ENCODE data around the gene ZNF439.
"Not testable (repeated sequence)": the region's sequence is repeated elsewhere in the genome, so short reads cannot be mapped to it uniquely, and the experiment has no call there.

ZNF439 gene

DNA sequence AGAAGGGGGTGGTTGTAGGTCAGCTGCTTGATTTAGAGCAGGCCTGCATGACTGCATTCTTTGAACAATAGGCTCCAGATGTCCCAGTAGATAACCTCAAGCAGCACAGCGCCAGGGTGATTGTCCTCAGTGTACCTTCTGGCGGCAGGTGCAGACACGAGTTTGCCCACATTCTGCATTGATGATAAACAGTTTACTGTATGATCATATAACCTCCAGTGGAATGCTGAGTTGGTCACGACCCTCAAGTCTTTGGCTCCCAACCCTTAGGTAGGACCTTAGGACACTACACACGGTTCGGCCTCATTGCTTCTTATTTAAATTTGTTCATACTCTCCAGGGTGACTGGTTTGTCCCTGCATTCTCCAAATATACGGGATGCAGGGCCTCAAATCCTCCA lies 12.2 kb downstream of the ZNF439 start:
- H3K4me2 ChIP-seq, result no peak overlapping the region
- no peak for TF ChIP-seq Cebpa-rat (IDR thresholded peaks at IDR 0.05)
- no peaks in the 10 kb centered on the region for H3K27me3 ChIP-seq
- H3K4me1 ChIP-seq, result no peaks in the 10 kb centered on the region
- peaks cover 100% of the 10 kb centered on the region in 11 experiments for H3K9me3 ChIP-seq (replicated peaks in 1 of 11)
- H3K9ac ChIP-seq, result no peak overlapping the region
- peaks cover 98 to 100% (median 100%) of the 10 kb centered on the region in 11 experiments for H3K36me3 ChIP-seq
- peak overlapping the region in 2 of 10 experiments; percentile 0 to 34; a peak in 2 of 20 replicates for H3K4me3 ChIP-seq
- H4K20me1 ChIP-seq, result no peaks in the 10 kb centered on the region
- H3K27ac ChIP-seq, result no peak overlapping the region

DNA sequence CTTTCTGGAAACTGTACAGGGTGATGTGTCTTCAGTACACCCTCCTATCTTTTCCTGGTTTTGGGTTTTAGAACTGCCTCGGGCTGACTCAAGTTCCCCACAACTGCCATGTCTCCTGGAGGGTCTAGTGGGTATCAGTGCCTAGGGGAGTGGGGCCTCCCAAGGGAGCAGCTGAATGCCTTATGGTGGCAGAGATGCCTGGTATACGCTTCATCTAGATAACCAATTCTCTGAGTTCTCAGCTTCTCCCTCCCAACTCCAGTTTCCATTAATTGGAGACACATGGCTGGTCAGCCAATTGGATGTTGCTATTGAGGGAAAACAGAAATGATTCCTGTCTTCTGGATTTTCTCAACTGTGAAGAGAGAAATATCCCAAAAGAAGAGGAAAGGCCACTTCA lies 12.8 kb downstream of the ZNF439 start:
- H3K4me3 ChIP-seq, result peak overlapping the region in 2 of 10 experiments; percentile 0 to 10; a peak in 3 of 20 replicates
- H3K4me1 ChIP-seq, result no peaks in the 10 kb centered on the region
- no peaks in the 10 kb centered on the region for H3K27me3 ChIP-seq
- peaks cover 100% of the 10 kb centered on the region in 11 experiments for H3K9me3 ChIP-seq (replicated peaks in 1 of 11)
- H3K9ac ChIP-seq, result no peak overlapping the region
- no peaks in the 10 kb centered on the region for H4K20me1 ChIP-seq
- H3K4me2 ChIP-seq, result no peak overlapping the region
- no peak overlapping the region for H3K27ac ChIP-seq
- no peak for TF ChIP-seq Cebpa-rat (IDR thresholded peaks at IDR 0.05)
- peaks cover 98 to 100% (median 100%) of the 10 kb centered on the region in 11 experiments for H3K36me3 ChIP-seq

DNA sequence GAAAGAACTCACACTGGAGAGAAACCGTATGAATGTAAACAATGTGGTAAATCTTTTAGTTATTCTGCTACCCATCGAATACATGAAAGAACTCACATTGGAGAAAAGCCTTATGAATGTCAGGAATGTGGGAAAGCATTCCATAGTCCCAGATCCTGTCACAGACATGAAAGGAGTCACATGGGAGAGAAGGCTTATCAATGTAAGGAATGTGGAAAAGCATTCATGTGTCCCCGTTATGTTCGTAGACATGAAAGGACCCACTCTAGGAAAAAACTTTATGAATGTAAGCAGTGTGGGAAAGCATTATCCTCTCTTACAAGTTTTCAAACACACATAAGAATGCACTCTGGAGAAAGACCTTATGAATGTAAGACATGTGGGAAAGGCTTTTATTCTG lies 19.2 kb downstream of the ZNF439 start:
- Histone ChIP-seq H3K36me3 (peaks cover 96 to 100% (median 100%) of the 10 kb centered on the region in 11 experiments), H3K9me3 (replicated peaks in 1 of 11) (peaks cover 100% of the 10 kb centered on the region in 11 experiments), H3K4me3 (peak overlapping the region; percentile 11 to 45 (median 33); a peak in 18 of 20 replicates)

DNA sequence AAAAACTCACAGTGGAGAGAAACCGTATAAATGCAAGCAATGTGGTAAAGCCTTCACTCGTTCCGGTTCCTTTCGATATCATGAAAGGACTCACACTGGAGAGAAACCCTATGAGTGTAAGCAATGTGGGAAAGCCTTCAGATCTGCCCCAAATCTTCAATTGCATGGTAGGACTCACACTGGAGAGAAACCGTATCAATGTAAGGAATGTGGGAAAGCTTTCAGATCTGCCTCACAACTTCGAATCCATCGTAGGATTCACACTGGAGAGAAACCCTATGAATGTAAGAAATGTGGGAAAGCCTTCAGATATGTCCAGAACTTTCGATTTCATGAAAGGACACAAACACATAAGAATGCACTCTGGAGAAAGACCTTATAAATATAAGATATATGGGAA lies 19.7 kb downstream of the ZNF439 start:
- Histone ChIP-seq H3K27ac (no peak overlapping the region), H3K4me2 (no peak overlapping the region), H4K20me1 (no peaks in the 10 kb centered on the region), H3K4me3 (peak overlapping the region; percentile 11 to 45 (median 33); a peak in 18 of 20 replicates), H3K36me3 (peaks cover 93 to 100% (median 99%) of the 10 kb centered on the region in 11 experiments), H3K9me3 (replicated peaks in 1 of 11) (peaks cover 99 to 100% (median 100%) of the 10 kb centered on the region in 11 experiments), H3K9ac (no peak overlapping the region), H3K4me1 (no peaks in the 10 kb centered on the region), H3K27me3 (no peaks in the 10 kb centered on the region)
- no peak for TF ChIP-seq Cebpa-rat (IDR thresholded peaks at IDR 0.05)

More for the DNA sequence above, 19.2 kb downstream of the ZNF439 start:
- not testable (repeated sequence) for H3K9ac ChIP-seq, H3K27me3 ChIP-seq, H3K27ac ChIP-seq, H4K20me1 ChIP-seq, H3K4me2 ChIP-seq, H3K4me1 ChIP-seq

DNA sequence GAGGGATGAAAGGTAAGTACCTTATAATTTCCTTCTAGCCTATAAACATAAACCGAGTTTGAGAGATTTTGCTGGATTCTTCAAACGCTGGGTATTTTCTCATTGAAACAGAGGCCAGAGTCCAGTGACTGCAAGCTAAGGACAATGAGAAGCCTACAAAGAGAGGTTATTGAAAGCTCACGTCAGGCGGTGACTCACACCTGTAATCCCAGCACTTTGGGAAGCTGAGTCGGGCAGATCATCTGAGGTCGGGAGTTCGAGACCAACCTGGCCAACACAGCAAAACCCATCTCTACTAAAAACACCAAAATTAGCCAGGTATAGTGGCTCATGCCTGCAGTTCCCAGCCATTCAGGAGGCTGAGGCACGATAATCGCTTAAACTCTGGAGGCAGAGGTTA lies 24.1 kb downstream of the ZNF439 start:
- no peak for TF ChIP-seq Cebpa-rat (IDR thresholded peaks at IDR 0.05)
- H3K9me3 ChIP-seq (replicated peaks in 1 of 11), result peaks cover 55 to 60% (median 57%) of the 10 kb centered on the region in 11 experiments
- H4K20me1 ChIP-seq, result no peaks in the 10 kb centered on the region; a peak in 1 of 22 replicates
- no peak overlapping the region for H3K27ac ChIP-seq
- H3K9ac ChIP-seq, result no peak overlapping the region
- no peak overlapping the region for H3K4me2 ChIP-seq
- H3K27me3 ChIP-seq, result no peaks in the 10 kb centered on the region
- peaks cover 49 to 59% (median 55%) of the 10 kb centered on the region in 11 experiments for H3K36me3 ChIP-seq
- no peak overlapping the region for H3K4me3 ChIP-seq
- peaks cover 0 to 4% (median under 1%) of the 10 kb centered on the region in 10 experiments; a peak in 7 of 20 replicates for H3K4me1 ChIP-seq

DNA sequence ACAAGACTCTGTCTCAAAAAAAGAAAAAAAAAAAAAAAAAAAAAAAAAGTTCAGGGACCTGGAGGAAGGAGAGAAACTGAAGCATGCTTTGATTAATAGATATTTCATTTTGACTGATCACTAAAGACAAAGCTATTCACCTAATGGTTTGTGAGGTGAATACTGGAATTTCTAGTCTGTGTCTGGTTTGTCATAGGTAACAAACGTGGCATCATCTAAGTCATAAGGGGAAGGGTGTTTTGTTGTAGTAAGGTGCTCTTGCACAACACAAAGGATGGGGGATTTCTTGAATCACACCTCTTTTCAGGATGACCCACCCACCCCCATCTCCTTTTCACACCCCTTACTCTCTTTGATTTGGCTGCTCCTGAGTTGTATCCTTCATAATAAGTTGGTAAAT lies 25.2 kb downstream of the ZNF439 start:
- no peak overlapping the region for H3K27ac ChIP-seq
- H3K9ac ChIP-seq, result no peak overlapping the region
- H3K9me3 ChIP-seq (replicated peaks in 1 of 11), result peaks cover 44 to 51% (median 47%) of the 10 kb centered on the region in 11 experiments
- no peak overlapping the region for H3K4me3 ChIP-seq
- H3K27me3 ChIP-seq, result no peaks in the 10 kb centered on the region
- H3K4me1 ChIP-seq, result peaks cover 0 to 12% (median 2%) of the 10 kb centered on the region in 10 experiments; a peak in 8 of 20 replicates
- H3K4me2 ChIP-seq, result no peak overlapping the region
- no peak for TF ChIP-seq Cebpa-rat (IDR thresholded peaks at IDR 0.05)
- H3K36me3 ChIP-seq, result peaks cover 37 to 47% (median 43%) of the 10 kb centered on the region in 11 experiments
- H4K20me1 ChIP-seq, result no peaks in the 10 kb centered on the region; a peak in 2 of 22 replicates

DNA sequence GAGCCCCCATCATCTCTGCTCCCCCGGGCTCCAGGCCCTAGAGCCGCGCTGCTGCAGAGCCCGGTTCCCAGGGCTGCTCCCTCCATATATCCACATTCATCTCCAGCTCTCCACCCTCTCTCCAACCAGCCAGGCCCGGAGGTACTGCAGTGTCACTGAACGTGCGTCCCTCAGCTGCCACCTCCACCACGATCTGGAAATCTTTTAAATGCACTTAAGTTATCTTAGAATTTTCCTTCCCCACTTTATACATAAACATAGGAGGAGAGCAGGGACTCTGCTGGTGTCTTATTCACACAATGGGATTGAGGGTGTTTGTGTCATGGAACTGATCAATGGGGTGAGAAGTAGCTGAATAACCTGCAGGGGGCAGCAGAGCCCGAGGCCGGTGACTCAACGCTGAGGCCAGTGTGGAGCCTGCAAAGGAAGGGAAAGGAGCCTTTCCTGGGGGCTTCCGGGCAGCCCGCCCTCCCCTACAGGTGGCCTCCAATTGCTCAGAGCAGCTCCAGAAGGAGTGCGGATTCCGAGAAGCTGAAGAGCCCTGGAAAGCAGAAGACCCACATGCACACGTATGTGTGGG lies 31.3 kb downstream of the ZNF439 start:
- H3K36me3 ChIP-seq, H4K20me1 ChIP-seq, H3K27ac ChIP-seq, H3K27me3 ChIP-seq, H3K4me2 ChIP-seq, H3K9ac ChIP-seq: not testable (repeated sequence)
- peak overlapping the region in 1 of 10 experiments; percentile 28; a peak in 1 of 20 replicates for H3K4me3 ChIP-seq
- H3K4me1 ChIP-seq, result peaks cover 0 to 15% (median 2%) of the 10 kb centered on the region in 10 experiments; a peak in 8 of 20 replicates
- peaks cover 21 to 27% (median 24%) of the 10 kb centered on the region in 11 experiments for H3K9me3 ChIP-seq (replicated peaks in 1 of 11)

DNA sequence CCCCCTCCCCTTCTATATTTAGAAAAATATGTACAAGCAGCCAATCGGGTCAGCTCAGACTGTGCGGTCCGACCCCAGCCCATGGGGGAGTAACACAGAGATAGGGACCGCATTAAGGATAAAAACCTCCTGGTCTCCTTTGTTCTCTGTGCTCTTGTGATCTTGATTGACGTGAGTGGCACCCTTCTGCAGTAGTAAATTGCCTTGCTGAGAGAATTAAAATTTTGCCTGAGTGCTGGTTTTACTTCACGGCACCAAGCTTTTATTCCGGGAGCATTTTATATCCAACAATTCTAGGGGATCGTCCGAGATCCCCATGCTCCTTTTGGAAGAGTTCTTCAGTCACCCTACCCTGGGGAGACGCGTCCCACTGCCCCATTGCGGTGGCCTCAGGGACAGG lies 32.1 kb downstream of the ZNF439 start:
- H3K36me3 ChIP-seq, result no peaks in the 10 kb centered on the region; a peak in 1 of 22 replicates
- no peak overlapping the region for H3K27ac ChIP-seq
- H3K9ac ChIP-seq, result no peak overlapping the region
- no peaks in the 10 kb centered on the region; a peak in 2 of 22 replicates for H4K20me1 ChIP-seq
- H3K9me3 ChIP-seq (replicated peaks in 1 of 11), result peaks cover 21 to 31% (median 25%) of the 10 kb centered on the region in 11 experiments
- peaks cover 0 to 15% (median 2%) of the 10 kb centered on the region in 10 experiments; a peak in 8 of 20 replicates for H3K4me1 ChIP-seq
- H3K4me3 ChIP-seq, result no peak overlapping the region
- no peak overlapping the region for H3K4me2 ChIP-seq
- TF ChIP-seq Cebpa-rat (IDR thresholded peaks at IDR 0.05), result no peak
- H3K27me3 ChIP-seq, result no peaks in the 10 kb centered on the region

DNA sequence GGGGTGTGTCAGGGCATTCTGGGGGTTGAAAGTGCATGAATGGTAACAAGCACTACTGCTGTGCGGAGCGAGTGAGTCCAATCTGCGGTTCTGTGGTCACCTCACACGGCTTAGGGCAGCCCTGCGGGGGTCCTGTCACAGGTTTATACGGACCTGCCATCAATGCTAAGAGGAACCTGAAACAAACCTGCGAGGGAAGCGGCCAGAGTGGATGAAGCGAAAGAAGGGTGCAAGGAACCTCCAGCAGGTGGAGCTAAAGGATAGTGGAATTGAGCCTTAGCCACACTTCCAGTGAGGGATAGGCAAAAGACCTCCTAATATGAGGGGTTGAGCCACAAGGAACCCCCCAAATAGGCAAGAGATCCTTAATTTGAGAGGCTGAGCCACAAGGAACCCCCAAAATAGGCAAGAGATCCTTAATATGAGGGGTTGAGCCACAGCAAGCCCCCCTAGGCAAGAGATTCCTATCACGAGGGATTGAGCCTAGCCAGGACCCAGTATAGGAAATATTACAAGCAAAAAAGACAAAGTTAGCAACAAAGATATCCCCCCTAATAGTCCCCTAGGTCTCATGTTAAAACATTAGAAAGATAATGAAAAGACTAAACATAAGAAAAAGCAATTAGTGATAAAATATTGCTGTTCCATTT lies 32.8 kb downstream of the ZNF439 start:
- Histone ChIP-seq H3K9me3 (replicated peaks in 1 of 11) (peaks cover 23 to 38% (median 27%) of the 10 kb centered on the region in 11 experiments), H3K36me3 (no peaks in the 10 kb centered on the region; a peak in 1 of 22 replicates), H4K20me1 (no peaks in the 10 kb centered on the region; a peak in 2 of 22 replicates), H3K4me3 (no peak overlapping the region), H3K27me3 (no peaks in the 10 kb centered on the region), H3K9ac (no peak overlapping the region), H3K4me1 (peaks cover 0 to 15% (median 2%) of the 10 kb centered on the region in 10 experiments; a peak in 8 of 20 replicates), H3K27ac (no peak overlapping the region), H3K4me2 (peak overlapping the region in 2 of 11 experiments; percentile 23 to 50; a peak in 1 of 22 replicates)
- no peak for TF ChIP-seq Cebpa-rat (IDR thresholded peaks at IDR 0.05)

All from BLaER1 treated with 17β-estradiol and CSF1 and Interleukin-3, amounts not matched to agents 10 nM and 100 nM (cell line).